IMR-90 (cell line): ENCODE results near the gene BRME1. TPM values are rescaled to one million over a fixed set of nuclear protein-coding genes. Genes with fewer than 3 reads are reported as not detected.

Source experiments
- ATAC-seq: fragments of 200-7000 bp; cut with Tn5 transposase; 2 replicates; pipeline ENCODE4 v1.9.1; 2020; ENCODE audit warnings: low read depth, mild to moderate bottlenecking, moderate library complexity
- BruUV-seq: library from RNA; stranded (reverse); fragments of 400-500 nt; replicated peaks from 2 replicates; lab custom pipeline; 2021; lab: Mats Ljungman, UMichigan
- CTCF ChIA-PET: fragments of 300-600 bp; formaldehyde crosslinking; extraction: SDS; loops from one replicate; lab custom pipeline; 2021; ENCODE audit warnings: antibody characterized with exemption; lab: Yijun Ruan, JAX
- POLR2A ChIA-PET: fragments of 300-600 bp; sonication (Branson Sonifier 250); formaldehyde crosslinking; loops from one replicate; lab custom pipeline; 2022; ENCODE audit warnings: antibody characterized with exemption; ENCODE audit not compliant: unreplicated experiment; lab: Charles Lee
- DNase-seq: peaks from one replicate; pipeline ENCODE4 v3.0.0; 2013
- H2AFZ ChIP-seq: replicated peaks from 2 replicates; pipeline ENCODE3; 2013; ENCODE audit warnings: low read length, mild to moderate bottlenecking; ENCODE audit not compliant: poor library complexity
- H2AK5ac ChIP-seq: 2 replicates; pipeline ENCODE4 v1.6.1; 2013; ENCODE audit warnings: low read depth, low read length, inconsistent platforms
- H2AK9ac ChIP-seq: replicated peaks from 2 replicates; pipeline ENCODE3; 2013; ENCODE audit warnings: mild to moderate bottlenecking, low read depth, low read length, moderate library complexity; ENCODE audit not compliant: poor library complexity
- H2BK120ac ChIP-seq: 2 replicates; pipeline ENCODE4 v1.6.1; 2013; ENCODE audit warnings: low read depth, low read length, inconsistent platforms
- H2BK15ac ChIP-seq: 3 replicates; pipeline ENCODE4 v1.6.1; 2013; ENCODE audit warnings: low read depth, low read length, inconsistent platforms
- H2BK20ac ChIP-seq: 2 replicates; pipeline ENCODE4 v1.6.1; 2013; ENCODE audit warnings: low read depth, mild to moderate bottlenecking, inconsistent platforms, low read length, moderate library complexity
- H2BK5ac ChIP-seq: 2 replicates; pipeline ENCODE4 v1.6.1; 2013; ENCODE audit warnings: mild to moderate bottlenecking, low read depth, low read length, inconsistent platforms; ENCODE audit not compliant: poor library complexity, severe bottlenecking
- H3K14ac ChIP-seq: replicated peaks from 2 replicates; pipeline ENCODE4 v1.6.1; 2013; ENCODE audit warnings: low read depth, low read length, inconsistent platforms
- H3K18ac ChIP-seq: 2 replicates; pipeline ENCODE4 v1.6.1; 2013; ENCODE audit warnings: low read depth, low read length, control low read depth
- H3K23ac ChIP-seq: 2 replicates; pipeline ENCODE4 v1.6.1; 2013; ENCODE audit warnings: low read depth, low read length, inconsistent platforms
- H3K27ac ChIP-seq: 2 replicates; pipeline ENCODE4 v1.5.1; 2013; ENCODE audit warnings: mild to moderate bottlenecking, control low read depth, low read length; ENCODE audit not compliant: insufficient read depth
- H3K27me3 ChIP-seq: 2 replicates; pipeline ENCODE4 v1.6.1; 2013; ENCODE audit warnings: low read length; ENCODE audit not compliant: control insufficient read depth, insufficient read depth
- H3K36me3 ChIP-seq: 2 replicates; pipeline ENCODE4 v1.6.1; 2013; ENCODE audit warnings: low read length, mixed read lengths; ENCODE audit not compliant: control insufficient read depth, insufficient read depth
- H3K4ac ChIP-seq: 2 replicates; pipeline ENCODE4 v1.6.1; 2013; ENCODE audit warnings: low read depth, low read length, inconsistent platforms
- H3K4me1 ChIP-seq: 2 replicates; pipeline ENCODE4 v1.6.1; 2013; ENCODE audit warnings: low read length, mixed read lengths; ENCODE audit not compliant: control insufficient read depth, insufficient read depth
- H3K4me2 ChIP-seq: 2 replicates; pipeline ENCODE4 v1.6.1; 2013; ENCODE audit warnings: low read depth, mild to moderate bottlenecking, control low read depth, low read length, moderate library complexity
- H3K4me3 ChIP-seq: 2 replicates; pipeline ENCODE4 v1.5.1; 2013; ENCODE audit warnings: low read depth, mild to moderate bottlenecking, control low read depth, low read length, moderate library complexity; ENCODE audit not compliant: insufficient read depth
- H3K56ac ChIP-seq: 2 replicates; pipeline ENCODE4 v1.6.1; 2013; ENCODE audit warnings: low read length, inconsistent platforms; ENCODE audit not compliant: insufficient read depth; ENCODE audit errors: extremely low read depth
- H3K79me1 ChIP-seq, 2 experiments: 2 replicates each; pipeline ENCODE4 v1.6.1; 2013; ENCODE audit warnings: low read length in 2 of 2, inconsistent platforms in 1 of 2, low read depth in 1 of 2
- H3K9ac ChIP-seq: 2 replicates; pipeline ENCODE4 v1.6.1; 2013; ENCODE audit warnings: low read depth, low read length, control low read depth
- H3K9me1 ChIP-seq: 2 replicates; pipeline ENCODE4 v1.6.1; 2013; ENCODE audit warnings: low read length, inconsistent platforms; ENCODE audit not compliant: insufficient read depth
- H3K9me3 ChIP-seq: 2 replicates; pipeline ENCODE4 v1.6.1; 2013; ENCODE audit warnings: low read length; ENCODE audit not compliant: control insufficient read depth, insufficient read depth
- H4K20me1 ChIP-seq: 2 replicates; pipeline ENCODE4 v1.6.1; 2013; ENCODE audit warnings: low read length, inconsistent platforms; ENCODE audit not compliant: insufficient read depth
- H4K5ac ChIP-seq: 2 replicates; pipeline ENCODE4 v1.6.1; 2013; ENCODE audit warnings: mild to moderate bottlenecking, low read depth, low read length, control low read depth
- H4K8ac ChIP-seq, 2 experiments: 2 replicates each; pipeline ENCODE4 v1.6.1; 2013; ENCODE audit warnings: low read depth in 2 of 2, low read length in 2 of 2, control low read depth in 1 of 2, inconsistent platforms in 1 of 2
- H4K91ac ChIP-seq: 2 replicates; pipeline ENCODE4 v1.6.1; 2013; ENCODE audit warnings: low read depth, low read length, inconsistent platforms; ENCODE audit not compliant: insufficient read depth
- BHLHE40 ChIP-seq: fragments of 150-350 bp; IDR thresholded peaks from 2 replicates; pipeline ENCODE4 v1.6.1; 2016; ENCODE audit warnings: mild to moderate bottlenecking, low read depth, low read length
- MAFK ChIP-seq: IDR thresholded peaks from 2 replicates; pipeline ENCODE4 v1.6.1; 2012; ENCODE audit warnings: low read depth, low read length, improper control_type of control experiment
- NFE2L2 ChIP-seq: fragments of 150-350 bp; IDR thresholded peaks from 2 replicates; pipeline ENCODE4 v1.6.1; 2016; ENCODE audit warnings: low read depth, mild to moderate bottlenecking, low read length
- RAD21 ChIP-seq: IDR thresholded peaks from 2 replicates; pipeline ENCODE4 v1.6.1; 2012; ENCODE audit warnings: low read length, improper control_type of control experiment
- RFX5 ChIP-seq: IDR thresholded peaks from 2 replicates; pipeline ENCODE4 v1.8.0; 2012; ENCODE audit warnings: low read depth, mild to moderate bottlenecking, low read length, moderate library complexity
- WGBS, 2 experiments: methylation state at CpG; one replicate each; pipeline versions ENCODE4 v1.1.5 to v1.1.7; 2013; ENCODE audit warnings: missing lambda C conversion rate in 2 of 2; ENCODE audit not compliant: insufficient read length in 1 of 2; ENCODE audit errors: extremely low coverage in 2 of 2; 5-methylcytosine and 5-hydroxymethylcytosine counted together
- dilution Hi-C: fragments of 300-500 bp; cut with HindIII; formaldehyde crosslinking; loops from one replicate; pipeline ENCODE4 v1.14.3; 2018; ENCODE audit warnings: low sequenced_read_pairs; ENCODE audit not compliant: unreplicated experiment
- in situ Hi-C: fragments of 300-500 bp; cut with MboI; formaldehyde crosslinking; loops from 3 replicates; pipeline ENCODE4 v1.14.3; 2019; ENCODE audit warnings: low sequenced_read_pairs, inconsistent platforms, mixed read lengths
- intact Hi-C: fragments of 100-400 bp; cut with micrococcal nuclease; formaldehyde crosslinking; loops from 2 replicates; pipeline ENCODE4 v1.10.0; 2022
- polyA plus RNA-seq, 3 experiments: library from polyadenylated mRNA; depleted of rRNA; stranded (reverse); fragments of >200 nt; gene quantifications; 2 replicates each; pipeline ENCODE4 v1.2.3, GENCODE V29; 2012; ENCODE audit warnings: low replicate concordance in 1 of 3
- total RNA-seq: library from RNA; depleted of rRNA; stranded (reverse); fragments of >200 nt; gene quantifications from 2 replicates; pipeline ENCODE4 v1.2.3, GENCODE V29; 2012
- TF ChIP-seq, protein P1 (sequence below): fragments of 150-350 bp; IDR thresholded peaks from 2 replicates; pipeline ENCODE4 v1.6.1; 2017; ENCODE audit warnings: mild to moderate bottlenecking, antibody characterized with exemption, low read length, low read depth
- TF ChIP-seq, protein P2 (sequence below): fragments of 150-350 bp; IDR thresholded peaks from 2 replicates; pipeline ENCODE4 v1.6.1; 2016; ENCODE audit warnings: low read depth, mild to moderate bottlenecking, low read length, moderate library complexity, borderline replicate concordance

BRME1 gene
- total and polyA plus RNA-seq, 2 of the 4 experiments (the other 2 are of a cell fraction), result 0.18 to 0.38 TPM

DNA sequence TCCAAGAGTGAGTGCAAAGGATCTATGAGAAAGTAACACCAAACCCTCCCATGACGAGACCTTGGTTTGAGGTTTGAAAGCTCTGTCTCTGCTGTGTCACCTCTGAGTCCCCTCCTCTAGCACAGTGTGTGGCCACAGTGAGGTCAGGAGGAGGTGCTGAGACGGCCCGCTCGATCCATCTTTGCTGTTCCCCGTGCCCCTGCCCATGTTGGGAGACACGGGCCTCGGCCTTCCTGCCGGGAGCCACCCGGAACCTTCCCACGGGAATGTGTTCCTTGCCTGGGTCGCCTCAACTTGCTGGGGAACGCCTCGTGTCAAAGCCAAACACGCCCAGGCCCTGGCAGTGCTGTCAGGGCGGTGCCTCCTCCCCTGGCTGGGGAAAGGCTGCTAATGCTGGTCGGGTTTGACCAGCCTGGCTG lies 18.9 kb downstream of the BRME1 start:
- Histone ChIP-seq H3K56ac (no peak overlapping the region), H3K4me3 (no peak overlapping the region), H3K4ac (no peak overlapping the region), H3K27ac (no peak overlapping the region), H4K20me1 (no peaks in the 10 kb centered on the region), H2BK20ac (no peak overlapping the region), H3K36me3 (no peaks in the 10 kb centered on the region), H3K18ac (no peak overlapping the region), H2AK9ac (no peak overlapping the region), H4K91ac (no peak overlapping the region), H2BK120ac (no peak overlapping the region), H3K4me1 (peaks cover 1% of the 10 kb centered on the region; the same call in 1 of the 2 replicates), H2BK15ac (no peak overlapping the region), H3K14ac (no peak overlapping the region), H3K9me1 (no peaks in the 10 kb centered on the region), H3K9me3 (no peaks in the 10 kb centered on the region), H3K23ac (no peak overlapping the region), H2BK5ac (no peak overlapping the region), H4K5ac (no peak overlapping the region), H3K27me3 (peaks cover 2% of the 10 kb centered on the region; the same call in 1 of the 2 replicates), H3K4me2 (no peak overlapping the region), H3K9ac (no peak overlapping the region), H2AFZ (peak overlapping the region; percentile 28), H4K8ac (no peak overlapping the region), H3K79me1 (no peaks in the 10 kb centered on the region), H2AK5ac (no peak overlapping the region)
- no peak for ATAC-seq
- 73% methylated on average over 3 of the region's 16 CpGs; no CpG with 5 or more reads in 1 of the 2 experiments for WGBS, 2 experiments
- intact Hi-C loops (loop anchor here (10.0 kb wide), 1 partner anchor 598 kb away; no protein-coding TSS in a partner anchor), dilution Hi-C loops (no loop called here), in situ Hi-C loops (loop anchor here (10.0 to 25.0 kb wide), 2 partner anchors 450 to 588 kb away; partner anchors contain the start of gene PTGER1)
- no peak for DNase-seq
- ChIA-PET POLR2A (interaction anchor here (0.6 kb wide), 1 partner anchor 254 kb away, joined by 4 read pairs; no protein-coding TSS in a partner anchor), CTCF (no interaction called here)
- BruUV-seq, result no TSS peak
- TF ChIP-seq MAFK, result no peak
- TF ChIP-seq BHLHE40, result no peak
- no peak for TF ChIP-seq RFX5
- TF ChIP-seq RAD21, result no peak
- TF ChIP-seq NFE2L2, result no peak
- TF ChIP-seq, protein P1, sequence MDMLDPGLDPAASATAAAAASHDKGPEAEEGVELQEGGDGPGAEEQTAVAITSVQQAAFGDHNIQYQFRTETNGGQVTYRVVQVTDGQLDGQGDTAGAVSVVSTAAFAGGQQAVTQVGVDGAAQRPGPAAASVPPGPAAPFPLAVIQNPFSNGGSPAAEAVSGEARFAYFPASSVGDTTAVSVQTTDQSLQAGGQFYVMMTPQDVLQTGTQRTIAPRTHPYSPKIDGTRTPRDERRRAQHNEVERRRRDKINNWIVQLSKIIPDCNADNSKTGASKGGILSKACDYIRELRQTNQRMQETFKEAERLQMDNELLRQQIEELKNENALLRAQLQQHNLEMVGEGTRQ, result no peak
- TF ChIP-seq, protein P2, sequence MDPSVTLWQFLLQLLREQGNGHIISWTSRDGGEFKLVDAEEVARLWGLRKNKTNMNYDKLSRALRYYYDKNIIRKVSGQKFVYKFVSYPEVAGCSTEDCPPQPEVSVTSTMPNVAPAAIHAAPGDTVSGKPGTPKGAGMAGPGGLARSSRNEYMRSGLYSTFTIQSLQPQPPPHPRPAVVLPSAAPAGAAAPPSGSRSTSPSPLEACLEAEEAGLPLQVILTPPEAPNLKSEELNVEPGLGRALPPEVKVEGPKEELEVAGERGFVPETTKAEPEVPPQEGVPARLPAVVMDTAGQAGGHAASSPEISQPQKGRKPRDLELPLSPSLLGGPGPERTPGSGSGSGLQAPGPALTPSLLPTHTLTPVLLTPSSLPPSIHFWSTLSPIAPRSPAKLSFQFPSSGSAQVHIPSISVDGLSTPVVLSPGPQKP, result no peak
